Measurements from ENCODE around the gene WASF3. TPM values are rescaled to one million over a fixed set of nuclear protein-coding genes. Genes with fewer than 3 reads are reported as not detected.

WASF3 gene
- total and polyA plus RNA-seq, 4 donors = 4.9 to 14.4 (median 8.3) TPM

DNA sequence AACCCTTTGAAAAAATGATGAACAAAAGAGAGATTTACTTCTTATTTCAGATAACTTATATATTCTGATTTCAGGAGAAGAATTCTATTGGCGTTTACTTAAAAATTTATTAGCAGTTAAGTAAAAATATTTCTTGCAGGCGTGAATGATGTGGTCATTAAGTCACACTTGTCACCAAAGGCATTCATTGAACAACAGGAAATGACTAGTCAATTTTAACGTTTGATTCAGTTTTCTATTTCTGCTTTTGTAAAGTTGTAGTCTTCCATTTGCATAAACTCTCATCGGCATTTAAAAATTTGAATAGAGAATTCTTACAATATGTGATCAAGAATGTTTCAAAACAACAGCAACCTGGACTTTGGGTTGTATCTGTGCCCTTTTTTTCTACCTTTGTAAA, 119.7 kb downstream of the WASF3 start:
- DNase-seq = no peak
- H3K27me3 ChIP-seq (ENCODE audit: control insufficient read depth in 3 of 3, insufficient read depth in 3 of 3, low read length in 2 of 3) = no peaks in the 10 kb centered on the region
- no peak for TF ChIP-seq CTCF (IDR thresholded peaks at IDR 0.05; ENCODE audit: control extremely low read depth, extremely low read depth)
- H3K4me3 ChIP-seq = no peak overlapping the region
- no peak overlapping the region for H3K27ac ChIP-seq (ENCODE audit: low read depth in 1 of 2, low read length in 1 of 2)
- 43 to 63% methylated on average over 4 of the region's 4 CpGs for WGBS, 2 donors
- H3K9ac ChIP-seq (ENCODE audit: insufficient read depth in 1 of 2, low read length in 2 of 2) = no peak overlapping the region
- peaks cover 0 to 13% (median 9%) of the 10 kb centered on the region in 4 donors for H3K36me3 ChIP-seq (ENCODE audit: control insufficient read depth in 4 of 4, insufficient read depth in 4 of 4, low read length in 4 of 4)
- no peak for ATAC-seq (ENCODE audit: insufficient read depth, low FRiP score)
- peaks cover 0 to 1% (median 0%) of the 10 kb centered on the region in 4 donors for H3K9me3 ChIP-seq (ENCODE audit: control insufficient read depth in 4 of 4, insufficient read depth in 3 of 4, low read length in 3 of 4)
- no peaks in the 10 kb centered on the region for H3K4me1 ChIP-seq (ENCODE audit: control insufficient read depth in 5 of 5, insufficient read depth in 5 of 5, low read length in 5 of 5)

- Histone ChIP-seq H3K9ac (ENCODE audit: insufficient read depth in 1 of 2, low read length in 2 of 2) (no peak overlapping the region), H3K27me3 (ENCODE audit: control insufficient read depth in 3 of 3, insufficient read depth in 3 of 3, low read length in 2 of 3) (no peaks in the 10 kb centered on the region), H3K4me3 (no peak overlapping the region), H3K36me3 (ENCODE audit: control insufficient read depth in 4 of 4, insufficient read depth in 4 of 4, low read length in 4 of 4) (peaks cover 0 to 17% (median 12%) of the 10 kb centered on the region in 4 donors), H3K4me1 (ENCODE audit: control insufficient read depth in 5 of 5, insufficient read depth in 5 of 5, low read length in 5 of 5) (no peaks in the 10 kb centered on the region), H3K27ac (ENCODE audit: low read depth in 1 of 2, low read length in 1 of 2) (no peak overlapping the region), H3K9me3 (ENCODE audit: control insufficient read depth in 4 of 4, insufficient read depth in 3 of 4, low read length in 3 of 4) (peaks cover 0 to 1% (median 0%) of the 10 kb centered on the region in 4 donors)
- DNase-seq = no peak
- TF ChIP-seq CTCF (IDR thresholded peaks at IDR 0.05; ENCODE audit: control extremely low read depth, extremely low read depth) = no peak
- 94 to 95% methylated on average over 5 of the region's 5 CpGs for WGBS, 2 donors
- ATAC-seq (ENCODE audit: insufficient read depth, low FRiP score) = no peak
These were observed 120.8 kb downstream of the WASF3 start for GRCh38 chr13:26678330-26678729.

- TF ChIP-seq CTCF (IDR thresholded peaks at IDR 0.05; ENCODE audit: control extremely low read depth, extremely low read depth) = no peak
- Histone ChIP-seq H3K27me3 (ENCODE audit: control insufficient read depth in 3 of 3, insufficient read depth in 3 of 3, low read length in 2 of 3) (no peaks in the 10 kb centered on the region), H3K9me3 (ENCODE audit: control insufficient read depth in 4 of 4, insufficient read depth in 3 of 4, low read length in 3 of 4) (peaks cover 0 to 1% (median 0%) of the 10 kb centered on the region in 4 donors), H3K27ac (ENCODE audit: low read depth in 1 of 2, low read length in 1 of 2) (no peak overlapping the region), H3K36me3 (ENCODE audit: control insufficient read depth in 4 of 4, insufficient read depth in 4 of 4, low read length in 4 of 4) (peaks cover 0 to 17% (median 11%) of the 10 kb centered on the region in 4 donors), H3K4me1 (ENCODE audit: control insufficient read depth in 5 of 5, insufficient read depth in 5 of 5, low read length in 5 of 5) (no peaks in the 10 kb centered on the region), H3K9ac (ENCODE audit: insufficient read depth in 1 of 2, low read length in 2 of 2) (no peak overlapping the region), H3K4me3 (no peak overlapping the region)
- ATAC-seq (ENCODE audit: insufficient read depth, low FRiP score) (no peak), DNase-seq (no peak)
- WGBS, 2 donors = 79 to 87% methylated on average over 17 of the region's 17 CpGs
These were observed 121.3 kb downstream of the WASF3 start for GRCh38 chr13:26678796-26679195.

Data from lung (tissue), 12 donors.